Adipocyte (in vitro differentiated cells): Measurements from ENCODE around the gene NNT.

Source experiments
- DNase-seq: peaks from one replicate; pipeline ENCODE4 v3.0.0-alpha.2; 2015; ENCODE audit warnings: low read depth
- H3K27me3 ChIP-seq: replicated peaks from 2 replicates; pipeline ENCODE4 v1.7.0; 2013; ENCODE audit warnings: mild to moderate bottlenecking, low read length, moderate library complexity; ENCODE audit not compliant: control insufficient read depth, insufficient read depth
- H3K36me3 ChIP-seq: 2 replicates; pipeline ENCODE4 v1.7.0; 2013; ENCODE audit warnings: low read length, mild to moderate bottlenecking, moderate library complexity; ENCODE audit not compliant: control insufficient read depth, insufficient read depth, severe bottlenecking
- H3K4me1 ChIP-seq: 2 replicates; pipeline ENCODE4 v1.7.0; 2013; ENCODE audit warnings: mild to moderate bottlenecking, low read length, moderate library complexity; ENCODE audit not compliant: control insufficient read depth, insufficient read depth
- H3K4me3 ChIP-seq: 2 replicates; pipeline ENCODE4 v1.7.0; 2013; ENCODE audit warnings: mild to moderate bottlenecking, low read length, moderate library complexity
- H3K9ac ChIP-seq: 2 replicates; pipeline ENCODE4 v1.7.0; 2013; ENCODE audit warnings: mild to moderate bottlenecking, low read length, moderate library complexity
- H3K9me3 ChIP-seq: 2 replicates; pipeline ENCODE4 v1.7.0; 2013; ENCODE audit warnings: mild to moderate bottlenecking, low read length, moderate library complexity; ENCODE audit not compliant: control insufficient read depth

NNT gene

GRCh38 chr5:43634621-43635020 is 31.6 kb downstream of the NNT start:
- Histone ChIP-seq H3K4me3 (no peak overlapping the region), H3K4me1 (peaks cover 57% of the 10 kb centered on the region), H3K9me3 (no peaks in the 10 kb centered on the region), H3K9ac (no peak overlapping the region), H3K27me3 (no peaks in the 10 kb centered on the region), H3K36me3 (no peaks in the 10 kb centered on the region)
- no peak for DNase-seq

GRCh38 chr5:43635374-43635773 is 32.4 kb downstream of the NNT start:
- H3K9me3 ChIP-seq: no peaks in the 10 kb centered on the region
- no peaks in the 10 kb centered on the region for H3K27me3 ChIP-seq
- DNase-seq: no peak
- no peaks in the 10 kb centered on the region for H3K36me3 ChIP-seq
- H3K9ac ChIP-seq: peak overlapping the region; percentile 14
- H3K4me1 ChIP-seq: peaks cover 65% of the 10 kb centered on the region
- H3K4me3 ChIP-seq: peak overlapping the region; percentile 9

- Histone ChIP-seq H3K9me3 (no peaks in the 10 kb centered on the region), H3K4me3 (no peak overlapping the region), H3K36me3 (no peaks in the 10 kb centered on the region), H3K4me1 (peaks cover 71% of the 10 kb centered on the region), H3K9ac (peak overlapping the region; percentile 14), H3K27me3 (no peaks in the 10 kb centered on the region)
- DNase-seq: peak; percentile 71
Measured at GRCh38 chr5:43636076-43636475, 33.1 kb downstream of the NNT start.

- Histone ChIP-seq H3K36me3 (no peaks in the 10 kb centered on the region), H3K4me1 (peaks cover 83% of the 10 kb centered on the region), H3K27me3 (no peaks in the 10 kb centered on the region), H3K9me3 (no peaks in the 10 kb centered on the region), H3K4me3 (no peak overlapping the region), H3K9ac (peak overlapping the region; percentile 16)
- no peak for DNase-seq
Measured at GRCh38 chr5:43637416-43637815, 34.4 kb downstream of the NNT start.

- Histone ChIP-seq H3K9ac (no peak overlapping the region), H3K4me1 (peaks cover 89% of the 10 kb centered on the region), H3K4me3 (no peak overlapping the region), H3K9me3 (no peaks in the 10 kb centered on the region), H3K27me3 (no peaks in the 10 kb centered on the region), H3K36me3 (no peaks in the 10 kb centered on the region)
- no peak for DNase-seq
Measured at GRCh38 chr5:43638107-43638506, 35.1 kb downstream of the NNT start.

- no peak overlapping the region for H3K4me3 ChIP-seq
- H3K9ac ChIP-seq: no peak overlapping the region
- H3K36me3 ChIP-seq: no peaks in the 10 kb centered on the region
- H3K4me1 ChIP-seq: peaks cover 93% of the 10 kb centered on the region
- no peaks in the 10 kb centered on the region for H3K27me3 ChIP-seq
- DNase-seq: peak; percentile 45
- H3K9me3 ChIP-seq: no peaks in the 10 kb centered on the region
Measured at GRCh38 chr5:43638546-43638945, 35.6 kb downstream of the NNT start.

- Histone ChIP-seq H3K9ac (peak overlapping the region; percentile 77), H3K36me3 (peaks cover 2% of the 10 kb centered on the region), H3K27me3 (no peaks in the 10 kb centered on the region), H3K9me3 (no peaks in the 10 kb centered on the region), H3K4me3 (peak overlapping the region; percentile 48), H3K4me1 (peaks cover 89% of the 10 kb centered on the region)
- no peak for DNase-seq
Measured at GRCh38 chr5:43639566-43639965, 36.6 kb downstream of the NNT start.

GRCh38 chr5:43642428-43642827 is 39.4 kb downstream of the NNT start:
- H3K36me3 ChIP-seq: peaks cover 9% of the 10 kb centered on the region
- peaks cover 68% of the 10 kb centered on the region for H3K4me1 ChIP-seq
- peak overlapping the region; percentile 15 for H3K9ac ChIP-seq
- DNase-seq: peak; percentile 69
- no peaks in the 10 kb centered on the region for H3K27me3 ChIP-seq
- H3K4me3 ChIP-seq: no peak overlapping the region
- no peaks in the 10 kb centered on the region for H3K9me3 ChIP-seq

- Histone ChIP-seq H3K4me3 (no peak overlapping the region), H3K27me3 (no peaks in the 10 kb centered on the region), H3K9ac (no peak overlapping the region), H3K9me3 (no peaks in the 10 kb centered on the region), H3K4me1 (peaks cover 68% of the 10 kb centered on the region), H3K36me3 (peaks cover 9% of the 10 kb centered on the region)
- DNase-seq: peak; percentile 24
Measured at GRCh38 chr5:43643327-43643726, 40.3 kb downstream of the NNT start.

- Histone ChIP-seq H3K9me3 (no peaks in the 10 kb centered on the region), H3K36me3 (peaks cover 9% of the 10 kb centered on the region), H3K27me3 (no peaks in the 10 kb centered on the region), H3K9ac (no peak overlapping the region), H3K4me1 (peaks cover 68% of the 10 kb centered on the region), H3K4me3 (no peak overlapping the region)
- no peak for DNase-seq
Measured at GRCh38 chr5:43643750-43644149, 40.8 kb downstream of the NNT start.

GRCh38 chr5:43646992-43647391 is 44.0 kb downstream of the NNT start:
- peaks cover 50% of the 10 kb centered on the region for H3K4me1 ChIP-seq
- peaks cover 26% of the 10 kb centered on the region for H3K36me3 ChIP-seq
- no peaks in the 10 kb centered on the region for H3K27me3 ChIP-seq
- DNase-seq: peak; percentile 68
- H3K9ac ChIP-seq: peak overlapping the region; percentile 66
- H3K9me3 ChIP-seq: no peaks in the 10 kb centered on the region
- H3K4me3 ChIP-seq: no peak overlapping the region

GRCh38 chr5:43647789-43648188 is 44.8 kb downstream of the NNT start:
- peaks cover 34% of the 10 kb centered on the region for H3K36me3 ChIP-seq

More at GRCh38 chr5:43647789-43648188, 44.8 kb downstream of the NNT start:
- Histone ChIP-seq H3K4me3 (no peak overlapping the region), H3K9ac (peak overlapping the region; percentile 66), H3K27me3 (no peaks in the 10 kb centered on the region), H3K4me1 (peaks cover 43% of the 10 kb centered on the region), H3K9me3 (no peaks in the 10 kb centered on the region)
- DNase-seq: no peak
